ENCODE measurements around the gene DFFA. TPM values are rescaled to one million over a fixed set of nuclear protein-coding genes. Genes with fewer than 3 reads are reported as not detected.
"Not testable (repeated sequence)": the region's sequence is repeated elsewhere in the genome, so short reads cannot be mapped to it uniquely, and the experiment has no call there.

The DFFA gene
- total and polyA plus RNA-seq, 4 experiments from 2014 or later = 15.4 to 30.8 (median 23.8) TPM

DNA sequence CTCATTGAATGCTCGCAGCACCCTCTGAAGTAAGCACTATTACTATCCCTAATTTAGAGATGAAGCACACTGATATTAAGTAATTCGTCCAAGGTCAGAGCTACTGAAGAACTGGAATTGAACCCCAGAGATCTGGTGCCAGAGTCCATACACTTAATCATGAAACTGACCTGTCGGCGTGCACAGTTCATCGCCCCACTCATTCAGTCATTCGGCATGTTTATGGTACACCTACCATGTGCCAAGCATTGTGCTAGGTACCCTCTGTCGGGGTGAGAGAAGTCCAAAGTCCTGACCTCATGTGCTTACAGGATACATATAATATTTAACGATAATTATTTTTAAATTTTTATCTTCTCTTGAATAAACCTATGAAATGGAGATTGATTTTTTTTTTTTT is 47.7 kb downstream of the DFFA start:
- intact Hi-C loops (cut with micrococcal nuclease) = no loop called here

GRCh38 chr1:10424034-10424433 is 48.3 kb downstream of the DFFA start:
- Mint-ChIP-seq H3K27ac (peak overlapping the region in 1 of 7 donors; percentile 40), H3K36me3 (peaks cover 16 to 18% of the 10 kb centered on the region in 2 donors), H3K9me3 (no peaks in the 10 kb centered on the region), H3K4me1 (peaks cover 0 to 10% (median 3%) of the 10 kb centered on the region in 4 donors), H3K4me3 (no peak overlapping the region), H3K27me3 (no peaks in the 10 kb centered on the region)
- no peak for DNase-seq
- intact Hi-C loops (cut with micrococcal nuclease) = no loop called here
- ChIA-PET POLR2A (ENCODE audit: partially characterized antibody) (no interaction called here), CTCF (ENCODE audit: partially characterized antibody) (no interaction called here)
- Histone ChIP-seq H3K4me1 (ENCODE audit: insufficient read depth, low read length) (peaks cover 8% of the 10 kb centered on the region), H3K36me3 (ENCODE audit: insufficient read depth, low read length) (no peaks in the 10 kb centered on the region), H3K27ac (ENCODE audit: low read depth, low read length) (no peak overlapping the region), H3K9me3 (ENCODE audit: control insufficient read depth in 1 of 2, low read length in 2 of 2) (no peaks in the 10 kb centered on the region), H3K27me3 (ENCODE audit: insufficient read depth, low read length) (no peaks in the 10 kb centered on the region), H3K4me3 (ENCODE audit: low read length in 2 of 2) (no peak overlapping the region)

More for the DNA sequence above, 47.7 kb downstream of the DFFA start:
- H3K27ac ChIP-seq (ENCODE audit: low read depth, low read length) = no peak overlapping the region
- no peaks in the 10 kb centered on the region for H3K27me3 ChIP-seq (ENCODE audit: insufficient read depth, low read length)
- no peak for DNase-seq
- Mint-ChIP-seq H3K4me3 (no peak overlapping the region), H3K4me1 (peaks cover 1 to 15% (median 3%) of the 10 kb centered on the region in 4 donors), H3K36me3 (peaks cover 10 to 12% of the 10 kb centered on the region in 2 donors), H3K27ac (no peak overlapping the region), H3K27me3 (no peaks in the 10 kb centered on the region), H3K9me3 (no peaks in the 10 kb centered on the region)
- ChIA-PET POLR2A (ENCODE audit: partially characterized antibody) (no interaction called here), CTCF (ENCODE audit: partially characterized antibody) (no interaction called here)
- no peaks in the 10 kb centered on the region for H3K9me3 ChIP-seq (ENCODE audit: control insufficient read depth in 1 of 2, low read length in 2 of 2)
- no peaks in the 10 kb centered on the region for H3K36me3 ChIP-seq (ENCODE audit: insufficient read depth, low read length)
- H3K4me1 ChIP-seq (ENCODE audit: insufficient read depth, low read length) = peaks cover 15% of the 10 kb centered on the region
- no peak overlapping the region for H3K4me3 ChIP-seq (ENCODE audit: low read length in 2 of 2)

DNA sequence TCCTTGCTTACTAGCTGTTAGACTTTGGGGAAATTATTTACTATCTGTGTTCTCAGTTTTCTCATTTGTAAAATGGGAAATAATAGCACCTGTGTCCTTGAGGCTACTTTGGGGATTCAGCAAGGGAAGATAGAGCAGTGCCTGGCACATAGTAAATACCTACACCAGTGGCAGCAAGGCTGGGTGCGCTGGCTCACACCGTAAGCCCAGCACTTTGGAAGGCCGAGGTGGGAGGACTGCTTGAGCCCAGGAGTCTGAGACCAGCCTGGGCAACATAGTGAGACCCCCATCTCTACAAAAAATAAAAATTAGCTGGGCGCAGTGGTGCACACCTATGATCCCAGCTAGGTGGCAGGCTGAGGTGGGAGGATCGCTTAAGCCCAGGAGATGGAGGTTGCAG is 50.7 kb downstream of the DFFA start:
- Histone ChIP-seq H3K4me1 (ENCODE audit: insufficient read depth, low read length) (no peaks in the 10 kb centered on the region), H3K27ac (ENCODE audit: low read depth, low read length) (no peak overlapping the region), H3K9me3 (ENCODE audit: control insufficient read depth in 1 of 2, low read length in 2 of 2) (no peaks in the 10 kb centered on the region), H3K4me3 (ENCODE audit: low read length in 2 of 2) (no peak overlapping the region), H3K27me3 (ENCODE audit: insufficient read depth, low read length) (no peaks in the 10 kb centered on the region), H3K36me3 (ENCODE audit: insufficient read depth, low read length) (peaks cover 6% of the 10 kb centered on the region)
- Mint-ChIP-seq H3K4me3 (no peak overlapping the region), H3K4me1 (no peaks in the 10 kb centered on the region), H3K27me3 (no peaks in the 10 kb centered on the region), H3K36me3 (peaks cover 24 to 39% of the 10 kb centered on the region in 2 donors), H3K27ac (no peak overlapping the region), H3K9me3 (no peaks in the 10 kb centered on the region)
- intact Hi-C loops (cut with micrococcal nuclease) = no loop called here
- POLR2A ChIA-PET (ENCODE audit: partially characterized antibody) = no interaction called here
- no peak for DNase-seq
- CTCF ChIA-PET (ENCODE audit: partially characterized antibody) = no interaction called here

GRCh38 chr1:10419351-10419750 is 53.0 kb downstream of the DFFA start:
- Mint-ChIP-seq H3K36me3 (peaks cover 38 to 53% of the 10 kb centered on the region in 2 donors), H3K4me1 (peaks cover 2 to 9% (median 6%) of the 10 kb centered on the region in 4 donors), H3K27me3 (no peaks in the 10 kb centered on the region), H3K9me3 (no peaks in the 10 kb centered on the region), H3K27ac (no peak overlapping the region), H3K4me3 (no peak overlapping the region)
- DNase-seq = no peak
- ChIA-PET CTCF (ENCODE audit: partially characterized antibody) (interaction anchor here (1.0 kb wide), 1 partner anchor 18 kb away, joined by 5 read pairs; no protein-coding TSS in a partner anchor), POLR2A (ENCODE audit: partially characterized antibody) (no interaction called here)
- no peaks in the 10 kb centered on the region for H3K27me3 ChIP-seq (ENCODE audit: insufficient read depth, low read length)
- no peak overlapping the region for H3K4me3 ChIP-seq (ENCODE audit: low read length in 2 of 2)
- intact Hi-C loops (cut with micrococcal nuclease) = no loop called here
- peaks cover 6% of the 10 kb centered on the region for H3K36me3 ChIP-seq (ENCODE audit: insufficient read depth, low read length)
- no peaks in the 10 kb centered on the region for H3K4me1 ChIP-seq (ENCODE audit: insufficient read depth, low read length)
- no peak overlapping the region for H3K27ac ChIP-seq (ENCODE audit: low read depth, low read length)
- no peaks in the 10 kb centered on the region for H3K9me3 ChIP-seq (ENCODE audit: control insufficient read depth in 1 of 2, low read length in 2 of 2)

GRCh38 chr1:10418741-10419140 is 53.6 kb downstream of the DFFA start:
- POLR2A ChIA-PET (ENCODE audit: partially characterized antibody); H3K4me3 ChIP-seq (ENCODE audit: low read length in 2 of 2); H3K27ac Mint-ChIP-seq; H3K27ac ChIP-seq (ENCODE audit: low read depth, low read length); H3K4me3 Mint-ChIP-seq; H3K4me1 ChIP-seq (ENCODE audit: insufficient read depth, low read length); DNase-seq; H3K27me3 Mint-ChIP-seq; H3K36me3 ChIP-seq (ENCODE audit: insufficient read depth, low read length); H3K9me3 ChIP-seq (ENCODE audit: control insufficient read depth in 1 of 2, low read length in 2 of 2); intact Hi-C loops (cut with micrococcal nuclease); H3K9me3 Mint-ChIP-seq; H3K27me3 ChIP-seq (ENCODE audit: insufficient read depth, low read length); CTCF ChIA-PET (ENCODE audit: partially characterized antibody); H3K4me1 Mint-ChIP-seq: not testable (repeated sequence)
- H3K36me3 Mint-ChIP-seq = peaks cover 43 to 55% of the 10 kb centered on the region in 2 donors

DNA sequence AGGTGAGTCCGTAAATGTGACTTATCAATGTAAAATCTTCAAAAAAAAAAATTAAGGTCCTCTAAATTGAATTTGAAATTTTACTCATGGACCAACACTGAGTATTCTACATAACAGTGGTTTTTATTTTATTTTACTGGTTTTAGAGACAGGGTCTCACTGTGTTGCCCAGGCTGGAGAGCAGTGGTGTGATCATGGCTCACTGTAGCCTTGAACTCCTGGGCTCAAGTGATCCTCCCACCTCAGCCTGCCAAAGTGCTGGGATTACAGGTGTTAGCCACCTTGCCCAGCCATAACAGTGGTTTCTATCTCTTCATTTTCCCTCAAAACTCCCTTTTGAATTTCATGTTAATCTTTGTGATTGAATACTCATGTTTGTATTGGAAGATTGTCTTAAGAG is 56.4 kb downstream of the DFFA start:
- CTCF ChIA-PET (ENCODE audit: partially characterized antibody); H3K4me3 Mint-ChIP-seq; intact Hi-C loops (cut with micrococcal nuclease); H3K9me3 Mint-ChIP-seq; H3K27me3 ChIP-seq (ENCODE audit: insufficient read depth, low read length); H3K27ac ChIP-seq (ENCODE audit: low read depth, low read length); H3K27me3 Mint-ChIP-seq; H3K4me3 ChIP-seq (ENCODE audit: low read length in 2 of 2); H3K4me1 ChIP-seq (ENCODE audit: insufficient read depth, low read length); DNase-seq; H3K9me3 ChIP-seq (ENCODE audit: control insufficient read depth in 1 of 2, low read length in 2 of 2); H3K4me1 Mint-ChIP-seq: not testable (repeated sequence)
- peak overlapping the region in 1 of 7 donors; percentile 32 for H3K27ac Mint-ChIP-seq
- H3K36me3 Mint-ChIP-seq = peaks cover 64 to 75% of the 10 kb centered on the region in 2 donors
- POLR2A ChIA-PET (ENCODE audit: partially characterized antibody) = interaction anchor here (1.0 kb wide), 1 partner anchor 206 kb away, joined by 3 read pairs; no protein-coding TSS in a partner anchor
- H3K36me3 ChIP-seq (ENCODE audit: insufficient read depth, low read length) = peaks cover 30% of the 10 kb centered on the region

DNA sequence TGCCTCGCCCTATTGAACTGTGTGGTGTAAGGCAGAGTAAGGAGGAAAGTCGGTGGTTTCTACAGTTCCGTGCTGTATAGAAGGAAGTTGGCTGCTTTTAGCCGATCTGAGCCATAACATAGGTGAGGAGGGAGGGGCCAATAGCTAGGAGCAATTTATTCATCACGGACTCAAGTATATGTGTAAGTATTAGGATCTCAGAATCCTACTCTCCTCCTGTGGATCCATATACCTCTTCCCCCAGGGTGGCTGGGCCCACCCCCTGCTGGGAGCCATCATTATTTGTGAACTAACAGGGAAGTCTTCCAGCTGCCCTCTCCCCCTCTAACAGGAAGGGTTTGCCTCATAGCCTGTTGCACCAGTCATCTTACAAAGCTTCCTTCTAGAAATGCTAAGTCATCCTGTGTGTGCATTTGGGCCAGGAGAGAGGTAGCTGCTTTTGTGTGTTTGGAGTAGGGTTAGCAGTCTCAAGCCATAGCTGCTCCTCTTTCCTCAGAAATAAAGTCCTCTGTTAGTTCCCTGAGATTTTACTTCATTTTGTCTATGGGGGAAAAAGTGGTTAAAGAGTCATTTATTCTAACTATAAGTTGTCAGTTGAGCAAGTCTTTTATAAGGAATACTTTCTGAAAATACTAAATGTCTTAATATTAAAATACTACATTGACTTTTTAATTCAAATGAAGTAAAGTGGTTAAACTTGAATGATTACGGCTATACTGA is 57.0 kb downstream of the DFFA start:
- H3K4me1 ChIP-seq (ENCODE audit: insufficient read depth, low read length) = no peaks in the 10 kb centered on the region
- H3K4me1 Mint-ChIP-seq = peaks cover 2 to 9% (median 6%) of the 10 kb centered on the region in 4 donors
- POLR2A ChIA-PET (ENCODE audit: partially characterized antibody) = interaction anchor here (1.0 kb wide), 1 partner anchor 206 kb away, joined by 3 read pairs; no protein-coding TSS in a partner anchor
- H3K27ac Mint-ChIP-seq = peak overlapping the region in 5 of 7 donors; percentile 68 to 92 (median 78)
- H3K4me3 ChIP-seq (ENCODE audit: low read length in 2 of 2) = no peak overlapping the region
- H3K27me3 ChIP-seq (ENCODE audit: insufficient read depth, low read length) = no peaks in the 10 kb centered on the region
- H3K9me3 ChIP-seq (ENCODE audit: control insufficient read depth in 1 of 2, low read length in 2 of 2) = no peaks in the 10 kb centered on the region
- H3K36me3 ChIP-seq (ENCODE audit: insufficient read depth, low read length) = peaks cover 30% of the 10 kb centered on the region
- H3K27ac ChIP-seq (ENCODE audit: low read depth, low read length) = no peak overlapping the region
- no peaks in the 10 kb centered on the region for H3K27me3 Mint-ChIP-seq
- intact Hi-C loops (cut with micrococcal nuclease) = no loop called here
- CTCF ChIA-PET (ENCODE audit: partially characterized antibody) = no interaction called here
- no peak for DNase-seq
- H3K36me3 Mint-ChIP-seq = peaks cover 63 to 77% of the 10 kb centered on the region in 2 donors
- H3K4me3 Mint-ChIP-seq = peak overlapping the region in 3 of 8 donors; percentile 9 to 47 (median 27)
- no peaks in the 10 kb centered on the region for H3K9me3 Mint-ChIP-seq
